PC-9 (cell line): Measurements from ENCODE around the gene MIER2. TPM values are rescaled to one million over a fixed set of nuclear protein-coding genes. Genes with fewer than 3 reads are reported as not detected.
"Not testable (repeated sequence)": the region's sequence is repeated elsewhere in the genome, so short reads cannot be mapped to it uniquely, and the experiment has no call there.

Experiments used
- BruUV-seq: library from RNA; stranded (reverse); fragments of 400-500 nt; replicated peaks from 2 replicates; lab custom pipeline; 2021; lab: Mats Ljungman, UMichigan
- CTCF ChIA-PET: fragments of 300-600 bp; sonication (Branson Sonifier 250); formaldehyde crosslinking; loops from one replicate; lab custom pipeline; 2022; ENCODE audit warnings: antibody characterized with exemption; lab: Charles Lee
- POLR2A ChIA-PET: fragments of 300-600 bp; sonication (Branson Sonifier 250); formaldehyde crosslinking; loops from one replicate; lab custom pipeline; 2022; ENCODE audit warnings: antibody characterized with exemption; ENCODE audit not compliant: unreplicated experiment; lab: Charles Lee
- DNase-seq, 2 experiments: peaks; one replicate each; pipeline versions ENCODE4 v3.0.0 to v3.0.0-alpha.2; 2015 to 2022; ENCODE audit warnings: mixed read lengths in 1 of 2
- H2AFZ ChIP-seq: fragments of 200-600 bp; sonication (generic); 2 replicates; pipeline ENCODE4 v1.8.1; 2017; ENCODE audit warnings: antibody characterized with exemption
- H3F3A ChIP-seq: fragments of 200-600 bp; sonication (generic); 2 replicates; pipeline ENCODE4 v1.8.1; 2017; ENCODE audit warnings: antibody characterized with exemption, mild to moderate bottlenecking, low read depth; ENCODE audit not compliant: insufficient read depth
- H3K27ac ChIP-seq: fragments of 200-600 bp; sonication (generic); 2 replicates; pipeline ENCODE4 v1.6.1; 2016; ENCODE audit warnings: mixed run types
- H3K27me3 ChIP-seq: fragments of 200-600 bp; sonication (generic); 2 replicates; pipeline ENCODE4 v1.6.1; 2016; ENCODE audit warnings: low read depth, mixed run types; ENCODE audit not compliant: insufficient read depth
- H3K36me3 ChIP-seq: fragments of 200-600 bp; sonication (generic); 2 replicates; pipeline ENCODE4 v1.6.1; 2016; ENCODE audit warnings: low read depth, mixed run types
- H3K4me1 ChIP-seq: fragments of 200-600 bp; sonication (generic); replicated peaks from 2 replicates; pipeline ENCODE4 v1.6.1; 2016; ENCODE audit warnings: mixed run types; ENCODE audit not compliant: insufficient read depth
- H3K4me2 ChIP-seq: fragments of 200-600 bp; sonication (generic); 2 replicates; pipeline ENCODE4 v1.6.1; 2017; ENCODE audit warnings: mixed run types
- H3K4me3 ChIP-seq: fragments of 200-600 bp; sonication (generic); 2 replicates; pipeline ENCODE4 v1.6.1; 2016; ENCODE audit warnings: mixed run types
- H3K79me2 ChIP-seq: fragments of 200-600 bp; sonication (generic); 2 replicates; pipeline ENCODE4 v1.6.1; 2017; ENCODE audit warnings: low read depth, mixed run types
- H3K9me2 ChIP-seq: fragments of 200-600 bp; sonication (generic); 2 replicates; pipeline ENCODE4 v1.8.1; 2017; ENCODE audit warnings: mild to moderate bottlenecking; ENCODE audit not compliant: insufficient read depth
- H3K9me3 ChIP-seq: fragments of 200-600 bp; sonication (generic); 2 replicates; pipeline ENCODE4 v1.8.1; 2016; ENCODE audit warnings: low read depth; ENCODE audit not compliant: insufficient read depth
- H4K20me1 ChIP-seq: fragments of 200-600 bp; sonication (generic); 2 replicates; pipeline ENCODE4 v1.8.1; 2017; ENCODE audit not compliant: insufficient read depth
- EZH2 ChIP-seq: fragments of 200-600 bp; sonication (generic); IDR thresholded peaks from 2 replicates; pipeline ENCODE4 v1.8.0; 2017; ENCODE audit warnings: antibody characterized with exemption, low read depth
- intact Hi-C: fragments of 100-400 bp; cut with micrococcal nuclease; formaldehyde crosslinking; loops from one replicate; pipeline ENCODE4 v1.10.0; 2022; ENCODE audit not compliant: unreplicated experiment
- total RNA-seq: library from RNA; stranded (reverse); gene quantifications from 2 replicates; pipeline ENCODE4 v1.2.3, GENCODE V29; 2021
- TF ChIP-seq, protein P1 (sequence below): fragments of 200-600 bp; sonication (generic); conservative IDR thresholded peaks from 2 replicates; pipeline ENCODE4 v1.6.1; 2017; ENCODE audit warnings: mixed run types, antibody characterized with exemption, mild to moderate bottlenecking, moderate library complexity

MIER2 gene
- total RNA-seq, 1 experiment from 2014 or later = 25.2 TPM

DNA sequence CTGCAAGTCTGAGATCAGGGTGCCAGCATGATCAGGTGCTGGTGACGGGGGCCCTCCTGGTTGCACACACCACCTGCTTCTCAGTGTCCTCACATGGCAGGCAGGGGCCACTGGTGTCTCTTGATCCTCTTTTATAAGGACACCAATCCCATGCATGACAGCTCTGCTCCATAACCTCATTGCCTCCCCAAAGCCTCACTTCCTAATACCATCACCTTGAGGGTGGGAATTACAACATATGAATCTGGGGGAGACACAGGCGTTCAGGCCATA, 15.0 kb upstream of the MIER2 start:
- intact Hi-C loops = no loop called here
- ChIA-PET POLR2A (no interaction called here), CTCF (no interaction called here)
- no peaks in the 10 kb centered on the region for H3F3A ChIP-seq
- H3K27me3 ChIP-seq = peaks cover 46% of the 10 kb centered on the region
- H3K9me3 ChIP-seq = no peaks in the 10 kb centered on the region
- H3K4me1 ChIP-seq = no peaks in the 10 kb centered on the region
- no peaks in the 10 kb centered on the region for H3K9me2 ChIP-seq
- no peaks in the 10 kb centered on the region for H3K36me3 ChIP-seq
- no peaks in the 10 kb centered on the region for H3K79me2 ChIP-seq
- DNase-seq = no peak
- TF ChIP-seq EZH2 = no peak
- TF ChIP-seq, protein P1, sequence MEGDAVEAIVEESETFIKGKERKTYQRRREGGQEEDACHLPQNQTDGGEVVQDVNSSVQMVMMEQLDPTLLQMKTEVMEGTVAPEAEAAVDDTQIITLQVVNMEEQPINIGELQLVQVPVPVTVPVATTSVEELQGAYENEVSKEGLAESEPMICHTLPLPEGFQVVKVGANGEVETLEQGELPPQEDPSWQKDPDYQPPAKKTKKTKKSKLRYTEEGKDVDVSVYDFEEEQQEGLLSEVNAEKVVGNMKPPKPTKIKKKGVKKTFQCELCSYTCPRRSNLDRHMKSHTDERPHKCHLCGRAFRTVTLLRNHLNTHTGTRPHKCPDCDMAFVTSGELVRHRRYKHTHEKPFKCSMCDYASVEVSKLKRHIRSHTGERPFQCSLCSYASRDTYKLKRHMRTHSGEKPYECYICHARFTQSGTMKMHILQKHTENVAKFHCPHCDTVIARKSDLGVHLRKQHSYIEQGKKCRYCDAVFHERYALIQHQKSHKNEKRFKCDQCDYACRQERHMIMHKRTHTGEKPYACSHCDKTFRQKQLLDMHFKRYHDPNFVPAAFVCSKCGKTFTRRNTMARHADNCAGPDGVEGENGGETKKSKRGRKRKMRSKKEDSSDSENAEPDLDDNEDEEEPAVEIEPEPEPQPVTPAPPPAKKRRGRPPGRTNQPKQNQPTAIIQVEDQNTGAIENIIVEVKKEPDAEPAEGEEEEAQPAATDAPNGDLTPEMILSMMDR = no peak
- H2AFZ ChIP-seq = no peak overlapping the region
- no TSS peak for BruUV-seq
- no peak overlapping the region for H3K27ac ChIP-seq
- H3K4me2 ChIP-seq = no peak overlapping the region
- no peak overlapping the region for H3K4me3 ChIP-seq
- H4K20me1 ChIP-seq = no peaks in the 10 kb centered on the region

GRCh38 chr19:355536-355935, 10.9 kb upstream of the MIER2 start:
- H3K79me2 ChIP-seq, H3K4me3 ChIP-seq, BruUV-seq, H3K27ac ChIP-seq, H3K9me2 ChIP-seq, H2AFZ ChIP-seq, H3K4me1 ChIP-seq, intact Hi-C loops, CTCF ChIA-PET, DNase-seq, H3K9me3 ChIP-seq, H3F3A ChIP-seq, H3K4me2 ChIP-seq, H4K20me1 ChIP-seq, H3K36me3 ChIP-seq, POLR2A ChIA-PET: not testable (repeated sequence)
- H3K27me3 ChIP-seq = peaks cover 43% of the 10 kb centered on the region

GRCh38 chr19:355134-355533, 10.5 kb upstream of the MIER2 start:
- intact Hi-C loops = no loop called here
- TF ChIP-seq, protein P1 = no peak
- TF ChIP-seq EZH2 = no peak
- no peaks in the 10 kb centered on the region for H3K36me3 ChIP-seq
- H3K27ac ChIP-seq = no peak overlapping the region
- no peaks in the 10 kb centered on the region for H3K79me2 ChIP-seq
- peaks cover 9% of the 10 kb centered on the region; the same call in 1 of the 2 replicates for H3K9me3 ChIP-seq
- no peaks in the 10 kb centered on the region for H3F3A ChIP-seq
- no peaks in the 10 kb centered on the region for H4K20me1 ChIP-seq
- no peak overlapping the region for H2AFZ ChIP-seq
- H3K4me2 ChIP-seq = no peak overlapping the region
- peaks cover 43% of the 10 kb centered on the region for H3K27me3 ChIP-seq
- BruUV-seq = no TSS peak
- DNase-seq = peak; percentile 27 to 48
- CTCF ChIA-PET = no interaction called here
- POLR2A ChIA-PET = no interaction called here
- no peak overlapping the region for H3K4me3 ChIP-seq
- no peaks in the 10 kb centered on the region for H3K9me2 ChIP-seq
- no peaks in the 10 kb centered on the region for H3K4me1 ChIP-seq

DNA sequence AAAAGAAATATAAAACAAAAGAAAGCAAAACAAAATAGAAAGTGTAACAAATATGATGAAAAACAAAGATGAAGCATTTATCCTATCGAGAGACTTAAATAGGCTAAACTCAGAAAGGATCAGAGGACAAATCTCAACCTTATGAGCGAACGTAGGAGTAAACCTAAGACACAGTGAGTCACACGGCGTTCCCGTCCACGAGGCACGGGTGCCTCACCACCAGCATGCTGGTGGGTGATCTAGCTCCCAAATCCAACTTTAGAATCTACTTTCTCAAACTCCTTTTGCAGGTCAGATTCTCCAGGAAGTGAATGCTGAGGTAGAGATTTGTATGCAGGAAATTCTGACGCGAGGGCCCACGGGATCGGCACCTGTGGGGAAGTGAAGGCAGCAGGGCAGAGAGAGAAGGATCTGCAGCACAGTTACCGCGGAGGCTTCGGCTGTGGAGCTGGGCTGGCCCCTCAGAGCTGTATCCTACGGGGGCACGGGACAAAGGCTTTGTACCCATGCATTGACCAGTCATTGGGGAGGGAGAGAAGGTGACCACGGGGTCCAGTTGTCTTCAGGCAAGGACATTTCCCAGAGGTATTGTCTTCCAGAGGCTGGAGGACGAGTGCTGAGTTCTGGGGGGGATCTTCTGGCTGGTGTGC, 7.5 kb upstream of the MIER2 start:
- no peaks in the 10 kb centered on the region for H3K36me3 ChIP-seq
- DNase-seq = no peak
- H4K20me1 ChIP-seq = no peaks in the 10 kb centered on the region
- peaks cover 15% of the 10 kb centered on the region for H3K27me3 ChIP-seq
- CTCF ChIA-PET = no interaction called here
- no peak overlapping the region for H2AFZ ChIP-seq
- no peaks in the 10 kb centered on the region for H3K4me1 ChIP-seq
- TF ChIP-seq EZH2 = no peak
- TF ChIP-seq, protein P1 = no peak
- intact Hi-C loops = no loop called here
- H3K9me3 ChIP-seq = peaks cover 9% of the 10 kb centered on the region; the same call in 1 of the 2 replicates
- no peak overlapping the region for H3K27ac ChIP-seq
- POLR2A ChIA-PET = no interaction called here
- no peaks in the 10 kb centered on the region for H3K9me2 ChIP-seq
- H3F3A ChIP-seq = no peaks in the 10 kb centered on the region; the same call in 1 of the 2 replicates
- no TSS peak for BruUV-seq
- no peak overlapping the region for H3K4me2 ChIP-seq
- H3K4me3 ChIP-seq = no peak overlapping the region
- H3K79me2 ChIP-seq = no peaks in the 10 kb centered on the region
